HS-27A (cell line): ENCODE results near the gene TMEM60.
A peak's percentile ranks its signal among the peaks of the same experiment; 100 is the strongest.

Experiments
- DNase-seq: peaks from one replicate; pipeline ENCODE4 v3.0.0-alpha.2; 2012; ENCODE audit warnings: low read depth, missing footprints

The TMEM60 gene

GRCh38 chr7:77770316-77770715 lies 27.9 kb downstream of the TMEM60 start:
- DNase-seq = no peak

- DNase-seq = no peak
These were observed 31.2 kb downstream of the TMEM60 start for GRCh38 chr7:77766801-77767605.

GRCh38 chr7:77765906-77766800 lies 32.1 kb downstream of the TMEM60 start:
- no peak for DNase-seq

- DNase-seq = no peak
These were observed 32.8 kb downstream of the TMEM60 start for GRCh38 chr7:77765481-77765880.

GRCh38 chr7:77760809-77761453 lies 37.3 kb downstream of the TMEM60 start:
- no peak for DNase-seq

GRCh38 chr7:77759294-77759889 lies 38.8 kb downstream of the TMEM60 start:
- DNase-seq = peak; percentile 41

- no peak for DNase-seq
These were observed 40.6 kb downstream of the TMEM60 start for GRCh38 chr7:77757589-77757988.

- DNase-seq = no peak
These were observed 45.1 kb downstream of the TMEM60 start for GRCh38 chr7:77753173-77753572.

- no peak for DNase-seq
These were observed 46.2 kb downstream of the TMEM60 start for GRCh38 chr7:77752016-77752415.

- no peak for DNase-seq
These were observed 50.5 kb downstream of the TMEM60 start for GRCh38 chr7:77747718-77748117.

- DNase-seq = no peak
These were observed 51.1 kb downstream of the TMEM60 start for GRCh38 chr7:77747178-77747577.

GRCh38 chr7:77746824-77747165 lies 51.4 kb downstream of the TMEM60 start:
- DNase-seq = no peak

GRCh38 chr7:77746164-77746823 lies 51.9 kb downstream of the TMEM60 start:
- no peak for DNase-seq

GRCh38 chr7:77745746-77746145 lies 52.5 kb downstream of the TMEM60 start:
- DNase-seq = no peak
